ENCODE measurements around the gene SEPTIN1. TPM values are rescaled to one million over a fixed set of nuclear protein-coding genes. Genes with fewer than 3 reads are reported as not detected.

The SEPTIN1 gene
- total and polyA plus RNA-seq, 2 experiments from 2014 or later: 1.5 TPM; not detected in 1

GRCh38 chr16:30350134-30350871 lies 32.1 kb downstream of the SEPTIN1 start:
- H3K4me3 ChIP-seq: no peak overlapping the region
- no peak for DNase-seq (ENCODE audit: low spot score)
- H3K9me3 ChIP-seq (ENCODE audit: low read depth): no peaks in the 10 kb centered on the region
- no peaks in the 10 kb centered on the region for H3K27me3 ChIP-seq
- H3K4me1 ChIP-seq (ENCODE audit: insufficient read depth): peaks cover 10% of the 10 kb centered on the region
- 93% methylated on average over 3 of the region's 3 CpGs for WGBS (ENCODE audit: low lambda C conversion rate, missing lambda C conversion rate)
- no peaks in the 10 kb centered on the region for H4K20me1 ChIP-seq (ENCODE audit: insufficient read depth, poor library complexity, severe bottlenecking)
- H2AFZ ChIP-seq: no peak overlapping the region
- H3K27ac ChIP-seq: peak overlapping the region; percentile 40
- H3K4me2 ChIP-seq: no peak overlapping the region
- H3K9me2 ChIP-seq (replicated peaks; ENCODE audit: insufficient read depth): no peaks in the 10 kb centered on the region
- peaks cover 21% of the 10 kb centered on the region for H3K79me2 ChIP-seq
- H3K36me3 ChIP-seq (replicated peaks; ENCODE audit: insufficient read depth, low read depth): no peaks in the 10 kb centered on the region
- TF ChIP-seq, protein P1, sequence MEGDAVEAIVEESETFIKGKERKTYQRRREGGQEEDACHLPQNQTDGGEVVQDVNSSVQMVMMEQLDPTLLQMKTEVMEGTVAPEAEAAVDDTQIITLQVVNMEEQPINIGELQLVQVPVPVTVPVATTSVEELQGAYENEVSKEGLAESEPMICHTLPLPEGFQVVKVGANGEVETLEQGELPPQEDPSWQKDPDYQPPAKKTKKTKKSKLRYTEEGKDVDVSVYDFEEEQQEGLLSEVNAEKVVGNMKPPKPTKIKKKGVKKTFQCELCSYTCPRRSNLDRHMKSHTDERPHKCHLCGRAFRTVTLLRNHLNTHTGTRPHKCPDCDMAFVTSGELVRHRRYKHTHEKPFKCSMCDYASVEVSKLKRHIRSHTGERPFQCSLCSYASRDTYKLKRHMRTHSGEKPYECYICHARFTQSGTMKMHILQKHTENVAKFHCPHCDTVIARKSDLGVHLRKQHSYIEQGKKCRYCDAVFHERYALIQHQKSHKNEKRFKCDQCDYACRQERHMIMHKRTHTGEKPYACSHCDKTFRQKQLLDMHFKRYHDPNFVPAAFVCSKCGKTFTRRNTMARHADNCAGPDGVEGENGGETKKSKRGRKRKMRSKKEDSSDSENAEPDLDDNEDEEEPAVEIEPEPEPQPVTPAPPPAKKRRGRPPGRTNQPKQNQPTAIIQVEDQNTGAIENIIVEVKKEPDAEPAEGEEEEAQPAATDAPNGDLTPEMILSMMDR (IDR thresholded peaks at IDR 0.05; ENCODE audit: poor library complexity): no peak
- TF ChIP-seq EZH2 (IDR thresholded peaks at IDR 0.05; ENCODE audit: borderline replicate concordance): no peak
- no peak for TF ChIP-seq EZH2phosphoT487 (IDR thresholded peaks at IDR 0.05; ENCODE audit: low read depth, severe bottlenecking, unreplicated experiment)

- peaks cover 10% of the 10 kb centered on the region for H3K4me1 ChIP-seq (ENCODE audit: insufficient read depth)
- H4K20me1 ChIP-seq (ENCODE audit: insufficient read depth, poor library complexity, severe bottlenecking): no peaks in the 10 kb centered on the region
- TF ChIP-seq, protein P1 (IDR thresholded peaks at IDR 0.05; ENCODE audit: poor library complexity): no peak
- TF ChIP-seq EZH2phosphoT487 (IDR thresholded peaks at IDR 0.05; ENCODE audit: low read depth, severe bottlenecking, unreplicated experiment): no peak
- TF ChIP-seq EZH2 (IDR thresholded peaks at IDR 0.05; ENCODE audit: borderline replicate concordance): no peak
- H2AFZ ChIP-seq: no peak overlapping the region
- no peaks in the 10 kb centered on the region for H3K36me3 ChIP-seq (replicated peaks; ENCODE audit: insufficient read depth, low read depth)
- no peak overlapping the region for H3K4me3 ChIP-seq
- H3K9me3 ChIP-seq (ENCODE audit: low read depth): no peaks in the 10 kb centered on the region
- no peak overlapping the region for H3K4me2 ChIP-seq
- H3K27ac ChIP-seq: no peak overlapping the region
- 100% methylated on average over 3 of the region's 3 CpGs for WGBS (ENCODE audit: low lambda C conversion rate, missing lambda C conversion rate)
- H3K79me2 ChIP-seq: peaks cover 20% of the 10 kb centered on the region
- H3K27me3 ChIP-seq: no peaks in the 10 kb centered on the region
- no peaks in the 10 kb centered on the region for H3K9me2 ChIP-seq (replicated peaks; ENCODE audit: insufficient read depth)
- no peak for DNase-seq (ENCODE audit: low spot score)
Measured at GRCh38 chr16:30349675-30350074, 32.7 kb downstream of the SEPTIN1 start.

DNA sequence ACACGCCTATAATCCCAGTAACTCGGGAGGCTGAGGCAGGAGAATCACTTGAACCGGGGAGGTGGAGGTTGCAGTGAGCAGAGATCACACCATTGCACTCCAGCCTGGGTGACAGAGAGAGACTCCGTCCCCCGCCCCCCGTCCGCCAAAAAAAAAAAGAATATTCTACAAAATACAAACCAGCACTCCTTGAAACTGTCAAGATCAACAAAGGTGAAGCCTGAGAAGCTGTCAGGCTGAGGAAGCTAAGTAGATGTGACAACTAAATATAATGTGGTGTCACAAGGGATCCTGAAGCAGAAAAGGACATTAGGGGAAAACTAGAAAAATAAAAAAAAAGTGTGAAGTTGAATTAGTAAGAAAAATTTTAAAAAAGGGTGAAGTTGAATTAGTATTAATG lies 33.4 kb downstream of the SEPTIN1 start:
- Histone ChIP-seq H3K27ac (no peak overlapping the region), H3K4me1 (ENCODE audit: insufficient read depth) (peaks cover 7% of the 10 kb centered on the region), H4K20me1 (ENCODE audit: insufficient read depth, poor library complexity, severe bottlenecking) (no peaks in the 10 kb centered on the region), H3K79me2 (peaks cover 13% of the 10 kb centered on the region), H2AFZ (no peak overlapping the region), H3K4me2 (no peak overlapping the region), H3K36me3 (replicated peaks; ENCODE audit: insufficient read depth, low read depth) (no peaks in the 10 kb centered on the region), H3K27me3 (no peaks in the 10 kb centered on the region), H3K9me3 (ENCODE audit: low read depth) (no peaks in the 10 kb centered on the region), H3K4me3 (no peak overlapping the region), H3K9me2 (replicated peaks; ENCODE audit: insufficient read depth) (no peaks in the 10 kb centered on the region)
- DNase-seq (ENCODE audit: low spot score): no peak
- 98% methylated on average over 7 of the region's 7 CpGs for WGBS (ENCODE audit: low lambda C conversion rate, missing lambda C conversion rate)
- TF ChIP-seq, protein P1 (IDR thresholded peaks at IDR 0.05; ENCODE audit: poor library complexity): no peak
- TF ChIP-seq EZH2phosphoT487 (IDR thresholded peaks at IDR 0.05; ENCODE audit: low read depth, severe bottlenecking, unreplicated experiment): no peak
- no peak for TF ChIP-seq EZH2 (IDR thresholded peaks at IDR 0.05; ENCODE audit: borderline replicate concordance)
